Bronchial epithelial cell (primary cell): Measurements from ENCODE around the gene ATP1A4. TPM values are rescaled to one million over a fixed set of nuclear protein-coding genes. Genes with fewer than 3 reads are reported as not detected.

Experiments used
- DNase-seq: peaks from one replicate; pipeline ENCODE4 v3.0.0-alpha.2; 2010; ENCODE audit warnings: low read depth
- FAIRE-seq: peaks from 2 replicates; lab custom pipeline; 2011; peaks lifted over from hg19 to GRCh38; lab: Jason Lieb, UNC
- H3K27me3 ChIP-seq: 2 replicates; pipeline ENCODE4 v1.5.1; 2011; ENCODE audit warnings: low read length; ENCODE audit not compliant: control insufficient read depth, insufficient read depth
- H3K36me3 ChIP-seq: 2 replicates; pipeline ENCODE4 v1.5.1; 2011; ENCODE audit warnings: low read length; ENCODE audit not compliant: control insufficient read depth, insufficient read depth
- H3K4me3 ChIP-seq: 2 replicates; pipeline ENCODE4 v1.5.1; 2011; ENCODE audit warnings: mild to moderate bottlenecking, low read depth, low read length, control low read depth
- total RNA-seq: library from RNA; depleted of rRNA; stranded (reverse); fragments of >200 nt; gene quantifications from 2 replicates; pipeline ENCODE4 v1.2.1, GENCODE V29; 2014
- TF ChIP-seq, protein P1 (sequence below): IDR thresholded peaks from 2 replicates; pipeline ENCODE4 v1.5.1; 2011; ENCODE audit warnings: mild to moderate bottlenecking, moderate library complexity, low read length, control low read depth, inconsistent platforms; ENCODE audit not compliant: insufficient read depth, severe bottlenecking

The ATP1A4 gene
- total RNA-seq, 1 donor from 2014 or later = not detected

- H3K36me3 ChIP-seq = no peaks in the 10 kb centered on the region
- DNase-seq = no peak
- no peak overlapping the region for H3K4me3 ChIP-seq
- TF ChIP-seq, protein P1, sequence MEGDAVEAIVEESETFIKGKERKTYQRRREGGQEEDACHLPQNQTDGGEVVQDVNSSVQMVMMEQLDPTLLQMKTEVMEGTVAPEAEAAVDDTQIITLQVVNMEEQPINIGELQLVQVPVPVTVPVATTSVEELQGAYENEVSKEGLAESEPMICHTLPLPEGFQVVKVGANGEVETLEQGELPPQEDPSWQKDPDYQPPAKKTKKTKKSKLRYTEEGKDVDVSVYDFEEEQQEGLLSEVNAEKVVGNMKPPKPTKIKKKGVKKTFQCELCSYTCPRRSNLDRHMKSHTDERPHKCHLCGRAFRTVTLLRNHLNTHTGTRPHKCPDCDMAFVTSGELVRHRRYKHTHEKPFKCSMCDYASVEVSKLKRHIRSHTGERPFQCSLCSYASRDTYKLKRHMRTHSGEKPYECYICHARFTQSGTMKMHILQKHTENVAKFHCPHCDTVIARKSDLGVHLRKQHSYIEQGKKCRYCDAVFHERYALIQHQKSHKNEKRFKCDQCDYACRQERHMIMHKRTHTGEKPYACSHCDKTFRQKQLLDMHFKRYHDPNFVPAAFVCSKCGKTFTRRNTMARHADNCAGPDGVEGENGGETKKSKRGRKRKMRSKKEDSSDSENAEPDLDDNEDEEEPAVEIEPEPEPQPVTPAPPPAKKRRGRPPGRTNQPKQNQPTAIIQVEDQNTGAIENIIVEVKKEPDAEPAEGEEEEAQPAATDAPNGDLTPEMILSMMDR = no peak
- peaks cover 5% of the 10 kb centered on the region for H3K27me3 ChIP-seq
- FAIRE-seq = no peak
These were observed 14.9 kb downstream of the ATP1A4 start for GRCh38 chr1:160166166-160166868.

DNA sequence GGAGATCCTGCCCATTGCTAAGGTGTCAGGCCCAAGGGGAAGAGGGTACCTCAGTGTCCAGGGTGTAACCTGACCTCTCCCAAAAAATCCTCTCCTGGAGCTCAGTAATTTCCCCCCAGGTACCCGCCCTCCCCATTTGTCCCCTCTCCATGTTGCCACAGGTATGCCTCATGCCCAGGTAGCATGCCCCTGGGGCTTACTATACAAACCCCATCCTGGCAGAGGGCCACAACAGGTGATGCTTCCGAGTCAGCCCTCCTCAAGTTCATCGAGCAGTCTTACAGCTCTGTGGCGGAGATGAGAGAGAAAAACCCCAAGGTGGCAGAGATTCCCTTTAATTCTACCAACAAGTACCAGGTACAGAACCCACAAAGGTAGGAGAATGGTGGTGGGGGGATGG, 15.7 kb downstream of the ATP1A4 start:
- Histone ChIP-seq H3K36me3 (no peaks in the 10 kb centered on the region), H3K27me3 (peaks cover 5% of the 10 kb centered on the region), H3K4me3 (no peak overlapping the region)
- DNase-seq (no peak), FAIRE-seq (no peak)
- TF ChIP-seq, protein P1 = no peak

DNA sequence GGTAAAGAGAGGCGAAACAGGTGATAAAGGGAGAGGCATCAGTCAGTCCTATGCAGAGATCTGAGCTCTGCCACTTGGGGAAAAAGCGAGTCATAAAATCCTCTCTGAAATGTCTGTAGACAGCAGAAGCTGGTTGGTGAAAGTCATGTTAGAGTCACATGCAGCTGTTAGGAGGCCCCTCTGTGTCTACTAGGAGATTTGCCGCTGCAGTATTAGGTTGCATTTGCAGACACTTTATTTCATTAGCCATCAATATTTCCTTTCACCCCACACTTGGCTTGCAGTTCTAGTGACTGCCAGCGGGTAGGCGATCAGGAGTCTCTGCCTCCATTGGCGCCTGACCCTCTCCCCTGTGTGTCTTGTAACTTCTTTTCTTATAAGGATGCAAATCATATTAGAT, 16.2 kb downstream of the ATP1A4 start:
- DNase-seq (no peak), FAIRE-seq (peak; percentile 23)
- TF ChIP-seq, protein P1 = peak; percentile 2
- Histone ChIP-seq H3K4me3 (no peak overlapping the region), H3K27me3 (peaks cover 5% of the 10 kb centered on the region), H3K36me3 (no peaks in the 10 kb centered on the region)

GRCh38 chr1:160168016-160168415, 16.6 kb downstream of the ATP1A4 start:
- TF ChIP-seq, protein P1 = no peak
- DNase-seq (no peak), FAIRE-seq (no peak)
- Histone ChIP-seq H3K27me3 (peaks cover 5% of the 10 kb centered on the region), H3K36me3 (no peaks in the 10 kb centered on the region), H3K4me3 (no peak overlapping the region)

- Histone ChIP-seq H3K4me3 (no peak overlapping the region), H3K36me3 (no peaks in the 10 kb centered on the region), H3K27me3 (peaks cover 5% of the 10 kb centered on the region)
- DNase-seq (no peak), FAIRE-seq (no peak)
- TF ChIP-seq, protein P1 = no peak
These were observed 17.4 kb downstream of the ATP1A4 start for GRCh38 chr1:160168609-160169369.
